SIG-M5 treated with dmso at 0.1 percent for 504 hours (cell line): ENCODE results near the gene CDH13.

Experiments used
- DNase-seq: peaks from one replicate; lab custom pipeline; 2025; ENCODE audit not compliant: unreplicated experiment; lab: John Stamatoyannopoulos, UW

Gene CDH13

GRCh38 chr16:83727018-83727417 lies 1100.2 kb downstream of the CDH13 start:
- DNase-seq = no peak

GRCh38 chr16:83727751-83728352 lies 1101.1 kb downstream of the CDH13 start:
- DNase-seq = no peak

- DNase-seq = no peak
Measured at GRCh38 chr16:83728492-83728891, 1101.7 kb downstream of the CDH13 start.

- no peak for DNase-seq
Measured at GRCh38 chr16:83730812-83731211, 1104.0 kb downstream of the CDH13 start.

GRCh38 chr16:83732536-83732935 lies 1105.8 kb downstream of the CDH13 start:
- DNase-seq = no peak

- DNase-seq = no peak
Measured at GRCh38 chr16:83733301-83733700, 1106.5 kb downstream of the CDH13 start.

- DNase-seq = no peak
Measured at GRCh38 chr16:83734136-83734535, 1107.4 kb downstream of the CDH13 start.

- DNase-seq = no peak
Measured at GRCh38 chr16:83737729-83738354, 1111.1 kb downstream of the CDH13 start.

- DNase-seq = no peak
Measured at GRCh38 chr16:83738923-83739503, 1112.2 kb downstream of the CDH13 start.

GRCh38 chr16:83742124-83742899 lies 1115.5 kb downstream of the CDH13 start:
- no peak for DNase-seq

GRCh38 chr16:83743241-83743640 lies 1116.5 kb downstream of the CDH13 start:
- DNase-seq = no peak

- DNase-seq = no peak
Measured at GRCh38 chr16:83743720-83744119, 1117.0 kb downstream of the CDH13 start.

GRCh38 chr16:83744441-83744981 lies 1117.7 kb downstream of the CDH13 start:
- DNase-seq = no peak

- DNase-seq = no peak
Measured at GRCh38 chr16:83746611-83747010, 1119.8 kb downstream of the CDH13 start.

- no peak for DNase-seq
Measured at GRCh38 chr16:83747936-83748335, 1121.2 kb downstream of the CDH13 start.

GRCh38 chr16:83755391-83755790 lies 1128.6 kb downstream of the CDH13 start:
- no peak for DNase-seq

- no peak for DNase-seq
Measured at GRCh38 chr16:83762141-83762991, 1135.6 kb downstream of the CDH13 start.

- DNase-seq = no peak
Measured at GRCh38 chr16:83762992-83763358, 1136.2 kb downstream of the CDH13 start.

GRCh38 chr16:83768986-83769385 lies 1142.2 kb downstream of the CDH13 start:
- no peak for DNase-seq

GRCh38 chr16:83769397-83770008 lies 1142.7 kb downstream of the CDH13 start:
- DNase-seq = no peak
